Activated CD8-positive, alpha-beta memory T cell treated with anti-CD3 and anti-CD28 coated beads for 4 hours (primary cell): ENCODE data around the gene DEPP1.

ENCODE experiments used
- DNase-seq, 2 donors: peaks; one replicate each; pipeline ENCODE4 v3.0.0-alpha.2; 2020; ENCODE audit warnings: low read depth in 2 of 2

The DEPP1 gene

GRCh38 chr10:44954042-44954441 is 24.6 kb downstream of the DEPP1 start:
- no peak for DNase-seq

DNA sequence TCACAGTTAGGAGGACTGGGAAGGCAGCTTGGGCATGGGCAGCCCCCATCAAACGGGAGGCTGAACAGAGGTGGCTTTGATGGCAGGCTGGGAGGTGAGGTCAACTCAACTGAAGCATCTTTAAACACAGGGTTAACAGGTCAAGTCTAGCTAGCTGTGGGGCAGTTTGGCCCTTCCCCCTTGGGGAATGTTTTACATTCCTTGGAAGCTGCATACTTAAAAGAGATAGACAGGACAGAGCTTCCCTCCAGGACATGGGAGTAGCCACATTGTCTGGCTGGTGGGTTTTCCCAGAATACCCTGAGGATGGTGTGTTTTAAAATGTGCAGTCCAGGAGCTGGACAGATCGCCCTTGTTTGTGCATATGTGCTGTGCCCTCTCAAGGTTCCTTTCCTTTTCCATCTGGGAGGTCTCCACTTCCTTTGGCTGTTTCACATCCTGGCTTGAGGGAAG is 25.8 kb downstream of the DEPP1 start:
- no peak for DNase-seq

DNA sequence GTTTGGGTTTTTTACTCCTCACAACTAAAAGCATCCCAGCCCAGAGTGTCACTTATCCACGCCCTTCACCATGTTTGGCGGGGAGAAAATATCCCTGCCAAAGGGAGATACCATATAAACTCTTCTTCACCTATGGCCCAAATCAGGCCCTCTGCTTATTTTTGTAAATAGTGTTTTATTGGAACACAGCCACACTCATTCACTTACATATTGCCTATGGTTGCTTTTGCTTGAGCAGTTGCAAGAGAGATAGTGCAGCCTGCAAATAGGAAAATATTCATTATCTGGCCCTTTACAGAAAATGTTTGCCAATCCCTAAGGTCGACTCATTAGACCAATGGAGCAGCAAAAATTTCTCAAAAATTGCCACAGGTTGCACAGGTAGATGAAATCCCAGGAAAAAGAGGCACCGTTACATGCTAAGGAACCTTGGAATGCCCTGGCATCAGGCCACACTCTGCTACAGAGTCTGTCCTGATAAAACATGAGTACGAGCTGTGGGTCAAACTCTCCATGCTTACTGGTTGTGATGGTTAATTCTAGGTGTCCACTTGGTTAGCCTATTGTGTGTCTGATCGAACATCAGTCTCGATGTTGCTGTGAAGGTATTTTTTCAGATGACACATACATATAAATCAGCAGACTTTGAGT is 26.9 kb downstream of the DEPP1 start:
- no peak for DNase-seq

DNA sequence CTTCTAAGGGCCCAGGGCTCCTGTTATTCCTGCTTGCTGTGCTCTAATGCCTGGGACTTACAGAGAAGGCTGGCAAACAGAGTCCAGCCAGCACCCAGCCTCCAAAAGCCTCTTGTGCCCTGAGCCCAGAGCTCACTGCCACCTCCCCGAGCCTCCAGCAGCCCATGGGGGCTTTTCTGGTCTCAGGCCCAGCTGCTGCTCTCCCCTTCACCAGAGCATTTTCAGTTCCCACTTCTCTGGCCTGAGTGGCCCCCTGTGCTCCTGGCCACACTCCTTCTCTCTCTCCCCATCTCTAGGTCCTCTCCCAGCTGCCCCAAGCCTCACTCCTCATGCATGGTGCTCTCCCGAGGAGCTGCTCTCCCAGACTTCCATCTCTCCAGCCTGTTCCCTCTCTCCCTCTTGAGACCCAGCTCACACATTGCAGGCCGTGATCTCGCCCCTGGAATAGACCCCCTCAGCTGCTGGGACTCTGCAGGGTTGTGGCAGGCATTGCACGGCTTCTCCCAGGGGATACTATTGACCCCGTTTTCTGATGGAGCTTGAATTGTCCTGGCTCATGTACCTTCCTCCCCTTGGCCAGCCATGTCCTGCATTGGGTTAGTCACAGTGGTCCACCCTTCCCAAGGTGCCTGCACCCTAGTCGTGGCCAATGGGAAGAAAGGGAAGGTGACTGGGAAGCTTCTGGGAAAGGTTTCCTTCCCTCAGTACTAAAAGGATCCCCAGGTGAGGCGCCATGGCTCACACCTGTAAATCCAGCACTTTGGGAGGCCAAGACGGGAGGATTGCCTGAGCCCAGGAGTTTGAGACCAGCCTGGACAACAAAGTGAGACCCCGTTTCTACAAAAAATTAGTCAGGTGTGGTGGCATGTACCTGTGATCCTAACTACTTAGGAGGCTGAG is 28.0 kb downstream of the DEPP1 start:
- no peak for DNase-seq

GRCh38 chr10:44949915-44950314 is 28.7 kb downstream of the DEPP1 start:
- no peak for DNase-seq

- no peak for DNase-seq
Measured at GRCh38 chr10:44949127-44949802, 29.3 kb downstream of the DEPP1 start.

DNA sequence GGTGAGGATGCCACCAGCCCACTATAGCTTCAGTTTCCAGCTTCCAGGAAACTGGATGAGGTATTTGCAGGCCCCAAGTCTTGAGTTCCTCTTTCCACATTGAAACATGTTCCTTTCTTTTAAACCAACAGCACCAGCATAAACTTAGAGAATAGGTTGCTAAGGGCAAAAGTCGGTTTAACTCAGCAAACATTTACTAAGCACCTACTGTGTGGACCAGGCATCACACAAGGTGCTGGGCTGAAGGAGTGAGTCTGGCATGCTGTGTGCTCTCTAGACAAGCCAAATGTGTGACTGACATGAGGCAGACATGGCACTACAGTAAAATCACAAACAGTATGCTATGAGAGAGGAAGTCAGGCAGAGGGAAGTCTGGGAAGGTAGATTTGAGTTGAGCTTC is 30.0 kb downstream of the DEPP1 start:
- DNase-seq = no peak

- DNase-seq = no peak
Measured at GRCh38 chr10:44947371-44948152, 31.0 kb downstream of the DEPP1 start.

DNA sequence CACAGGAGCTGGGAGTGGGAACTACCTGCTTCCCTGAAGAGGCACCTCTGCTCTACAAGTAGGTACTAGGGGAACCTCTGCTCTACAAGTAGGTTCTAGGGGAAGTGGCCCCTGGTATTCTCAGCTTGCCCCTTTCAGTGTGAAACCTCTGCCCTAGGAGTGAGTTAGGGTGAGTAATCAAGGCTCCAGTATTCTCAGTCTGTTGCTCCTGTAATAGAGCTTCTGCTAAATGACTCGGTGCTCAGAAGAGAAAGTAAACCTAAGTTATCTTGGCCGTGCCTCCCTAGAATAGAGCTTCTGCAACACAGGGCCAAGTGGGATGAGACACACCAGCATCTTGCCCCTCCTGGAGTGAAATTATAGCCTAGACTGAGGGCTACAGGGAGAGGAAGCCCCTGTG is 32.4 kb downstream of the DEPP1 start:
- no peak for DNase-seq

DNA sequence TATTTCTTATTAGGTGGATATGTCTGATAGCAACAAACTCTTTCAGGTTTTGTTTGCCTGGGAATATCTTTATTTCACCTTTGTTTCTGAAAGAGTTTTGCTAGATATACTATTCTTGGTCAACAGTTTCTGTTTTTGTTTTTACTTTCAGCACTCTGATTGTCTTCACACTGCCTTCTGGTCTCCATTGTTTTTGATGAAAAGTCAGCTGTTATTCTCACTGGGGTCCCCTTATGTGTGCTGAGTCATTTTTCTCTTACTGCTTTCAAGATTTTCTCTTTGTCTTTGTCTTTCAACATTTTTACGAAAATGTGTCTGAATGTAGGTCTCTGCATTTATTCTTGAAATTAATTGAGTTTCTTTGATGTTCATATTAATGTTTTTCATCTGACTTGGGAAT is 34.3 kb downstream of the DEPP1 start:
- DNase-seq = no peak

GRCh38 chr10:44939691-44940401 is 38.8 kb downstream of the DEPP1 start:
- no peak for DNase-seq

- no peak for DNase-seq
Measured at GRCh38 chr10:44938956-44939355, 39.7 kb downstream of the DEPP1 start.

- DNase-seq = no peak
Measured at GRCh38 chr10:44937196-44938005, 41.2 kb downstream of the DEPP1 start.

DNA sequence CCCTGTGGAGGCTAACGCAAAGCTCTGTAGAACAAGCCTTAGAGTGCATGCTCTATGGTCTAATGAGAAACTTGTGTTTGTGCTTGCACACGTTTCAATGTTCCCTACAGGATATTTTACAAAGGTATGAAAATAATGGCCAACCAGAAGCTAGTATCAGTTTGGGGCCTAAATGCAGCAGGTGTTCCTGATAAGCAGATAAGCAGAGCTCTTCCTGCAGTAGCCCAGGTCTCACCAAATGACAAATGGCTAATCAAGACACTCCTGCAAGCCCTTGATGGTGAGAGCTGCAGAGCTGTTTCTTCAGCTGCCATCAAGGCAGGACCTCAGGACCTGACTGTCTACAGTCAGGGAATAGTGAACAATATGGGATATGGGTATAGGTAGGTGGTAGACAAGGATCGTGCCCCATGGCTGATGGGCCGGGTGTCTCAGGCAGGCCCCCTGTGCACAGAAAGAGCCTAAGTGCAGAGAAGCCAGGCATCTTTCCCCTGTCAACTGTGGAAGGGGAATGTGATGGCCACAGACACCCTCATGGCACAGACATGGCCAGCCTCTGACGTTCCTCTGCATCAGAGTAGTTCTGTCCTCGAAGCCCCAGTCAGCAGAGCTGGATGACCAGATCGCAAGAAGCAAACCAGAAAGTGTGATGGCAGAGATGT is 42.2 kb downstream of the DEPP1 start:
- DNase-seq = no peak

- no peak for DNase-seq
Measured at GRCh38 chr10:44935966-44936295, 42.7 kb downstream of the DEPP1 start.

DNA sequence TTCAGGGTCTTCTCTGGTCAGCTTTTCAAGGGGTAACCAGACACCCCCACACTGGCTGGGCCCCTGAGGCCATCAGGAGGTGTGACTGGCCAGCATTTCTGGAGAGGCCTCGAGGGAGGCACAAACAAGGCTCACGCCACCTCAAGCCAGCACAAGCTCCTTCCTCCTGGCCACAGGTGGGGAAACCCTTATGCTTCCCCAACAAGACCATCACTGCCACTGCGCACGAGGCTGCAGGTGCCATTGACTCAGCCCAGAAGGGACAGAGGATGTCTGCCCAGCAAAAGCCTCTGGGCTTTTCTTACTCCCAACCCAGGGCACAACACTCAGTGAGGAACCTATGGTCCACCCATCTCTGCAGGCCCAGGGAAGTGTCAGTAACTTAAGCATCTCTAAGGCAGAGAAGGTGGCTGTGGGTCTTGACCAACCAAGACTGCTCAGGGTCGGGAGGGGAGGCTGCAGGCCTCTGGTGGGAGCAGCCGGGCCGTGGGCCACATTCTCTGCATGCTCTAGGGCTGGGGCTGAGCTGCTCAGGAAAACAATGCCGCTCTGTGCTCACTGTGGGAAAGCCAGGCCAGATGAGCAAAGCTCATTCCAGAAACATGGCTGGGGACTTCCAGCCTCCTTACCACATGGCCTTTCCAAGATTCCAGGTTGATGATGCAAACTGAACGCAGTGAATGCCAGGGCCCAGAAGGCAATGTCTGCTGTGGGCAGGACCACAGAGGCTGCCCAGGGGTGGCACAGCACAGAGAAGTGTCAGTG is 43.2 kb downstream of the DEPP1 start:
- no peak for DNase-seq

- no peak for DNase-seq
Measured at GRCh38 chr10:44934416-44935200, 44.0 kb downstream of the DEPP1 start.
